WTC11 (cell line): ENCODE results near the gene PMS1.

Experiments
- CREB1 ChIP-seq: sonication (generic); formaldehyde crosslinking; IDR thresholded peaks from 2 replicates; pipeline ENCODE4 v1.8.0; 2023; ENCODE audit warnings: mild to moderate bottlenecking, missing genetic modification reagents
- ESRRA ChIP-seq: sonication (generic); formaldehyde crosslinking; IDR thresholded peaks from 2 replicates; pipeline ENCODE4 v1.8.1; 2022; ENCODE audit warnings: mild to moderate bottlenecking, missing genetic modification reagents, borderline replicate concordance
- ETV6 ChIP-seq: sonication (generic); formaldehyde crosslinking; IDR thresholded peaks from 2 replicates; pipeline ENCODE4 v1.8.1; 2022; ENCODE audit warnings: mild to moderate bottlenecking, missing genetic modification reagents
- FOXJ3 ChIP-seq: sonication (generic); formaldehyde crosslinking; IDR thresholded peaks from 2 replicates; pipeline ENCODE4 v1.9.0; 2021; ENCODE audit warnings: missing genetic modification reagents, mild to moderate bottlenecking, borderline replicate concordance
- GRHL2 ChIP-seq: fragments of 250-450 bp; sonication (Bioruptor Pico); IDR thresholded peaks from 2 replicates; pipeline ENCODE4 v1.8.0; 2022; ENCODE audit warnings: mild to moderate bottlenecking, moderate library complexity; ENCODE audit not compliant: insufficient replicate concordance, severe bottlenecking
- NR2C2 ChIP-seq: sonication (generic); formaldehyde crosslinking; IDR thresholded peaks from 2 replicates; pipeline ENCODE4 v1.8.0; 2022; ENCODE audit warnings: mild to moderate bottlenecking, missing genetic modification reagents
- TCF7 ChIP-seq: sonication (generic); formaldehyde crosslinking; IDR thresholded peaks from 2 replicates; pipeline ENCODE4 v1.8.0; 2022; ENCODE audit warnings: mild to moderate bottlenecking, low read depth, missing genetic modification reagents, moderate library complexity
- ZNF138 ChIP-seq: sonication (generic); formaldehyde crosslinking; conservative IDR thresholded peaks from 2 replicates; pipeline ENCODE4 v1.8.1; 2022; ENCODE audit warnings: mild to moderate bottlenecking, moderate library complexity, missing genetic modification reagents
- ZNF671 ChIP-seq: fragments of 250-450 bp; sonication (Bioruptor Pico); IDR thresholded peaks from 2 replicates; pipeline ENCODE4 v1.8.0; 2021; ENCODE audit warnings: mild to moderate bottlenecking
- TF ChIP-seq, protein P1 (sequence below): fragments of 200-600 bp; IDR thresholded peaks from 2 replicates; pipeline ENCODE4 v1.8.0; 2022; ENCODE audit warnings: antibody characterized with exemption
- TF ChIP-seq, protein P2 (sequence below): sonication (generic); formaldehyde crosslinking; conservative IDR thresholded peaks from 2 replicates; pipeline ENCODE4 v1.8.1; 2023; ENCODE audit warnings: mild to moderate bottlenecking, low read depth, missing genetic modification reagents, moderate library complexity
- TF ChIP-seq, protein P3 (sequence below): sonication (generic); formaldehyde crosslinking; IDR thresholded peaks from 2 replicates; pipeline ENCODE4 v1.8.1; 2023; ENCODE audit warnings: mild to moderate bottlenecking, missing genetic modification reagents, borderline replicate concordance

DNA sequence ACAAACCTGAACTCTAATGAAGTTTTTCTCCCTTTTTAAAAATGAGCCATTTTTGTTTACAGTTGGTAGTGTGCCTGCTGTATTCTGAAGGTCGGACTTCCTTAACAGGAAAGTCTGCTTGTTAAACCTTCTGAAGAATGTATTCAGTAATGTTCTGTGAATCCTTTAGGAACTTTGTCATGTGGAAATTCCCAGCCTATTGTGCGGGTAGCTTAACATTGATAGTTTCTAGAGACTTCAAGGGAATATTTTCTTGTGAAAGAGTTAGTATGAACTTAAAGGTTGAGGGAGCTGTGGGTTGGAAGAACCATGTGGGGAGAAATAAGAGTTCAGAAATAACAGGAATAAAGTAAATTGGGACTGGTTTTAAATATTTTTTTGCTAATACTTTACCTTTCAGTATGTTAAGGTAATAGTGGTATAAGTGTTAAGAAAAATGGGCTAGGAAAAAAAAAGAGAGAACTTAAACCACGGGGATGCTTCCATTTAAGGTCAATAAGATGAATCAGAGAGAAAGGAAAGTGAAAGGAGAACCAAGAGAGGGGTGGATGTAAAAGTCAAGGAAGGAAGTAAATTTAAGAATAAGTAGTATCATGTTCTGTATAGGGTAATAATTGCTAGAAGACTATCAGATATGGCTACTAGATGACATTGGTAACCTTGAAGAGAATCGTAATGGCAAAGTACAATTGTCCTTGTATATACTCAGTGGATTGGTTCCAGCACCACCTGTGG is 90.5 kb downstream of the PMS1 start:
- TF ChIP-seq CREB1 (no peak), GRHL2 (CRISPR knock-in tag) (no peak), TCF7 (CRISPR knock-in tag) (no peak), ESRRA (no peak), FOXJ3 (no peak), ZNF671 (no peak), NR2C2 (CRISPR knock-in tag) (no peak), ZNF138 (CRISPR knock-in tag) (no peak), ETV6 (CRISPR knock-in tag) (no peak)
- TF ChIP-seq, protein P1, sequence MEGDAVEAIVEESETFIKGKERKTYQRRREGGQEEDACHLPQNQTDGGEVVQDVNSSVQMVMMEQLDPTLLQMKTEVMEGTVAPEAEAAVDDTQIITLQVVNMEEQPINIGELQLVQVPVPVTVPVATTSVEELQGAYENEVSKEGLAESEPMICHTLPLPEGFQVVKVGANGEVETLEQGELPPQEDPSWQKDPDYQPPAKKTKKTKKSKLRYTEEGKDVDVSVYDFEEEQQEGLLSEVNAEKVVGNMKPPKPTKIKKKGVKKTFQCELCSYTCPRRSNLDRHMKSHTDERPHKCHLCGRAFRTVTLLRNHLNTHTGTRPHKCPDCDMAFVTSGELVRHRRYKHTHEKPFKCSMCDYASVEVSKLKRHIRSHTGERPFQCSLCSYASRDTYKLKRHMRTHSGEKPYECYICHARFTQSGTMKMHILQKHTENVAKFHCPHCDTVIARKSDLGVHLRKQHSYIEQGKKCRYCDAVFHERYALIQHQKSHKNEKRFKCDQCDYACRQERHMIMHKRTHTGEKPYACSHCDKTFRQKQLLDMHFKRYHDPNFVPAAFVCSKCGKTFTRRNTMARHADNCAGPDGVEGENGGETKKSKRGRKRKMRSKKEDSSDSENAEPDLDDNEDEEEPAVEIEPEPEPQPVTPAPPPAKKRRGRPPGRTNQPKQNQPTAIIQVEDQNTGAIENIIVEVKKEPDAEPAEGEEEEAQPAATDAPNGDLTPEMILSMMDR: no peak
- TF ChIP-seq, protein P2, sequence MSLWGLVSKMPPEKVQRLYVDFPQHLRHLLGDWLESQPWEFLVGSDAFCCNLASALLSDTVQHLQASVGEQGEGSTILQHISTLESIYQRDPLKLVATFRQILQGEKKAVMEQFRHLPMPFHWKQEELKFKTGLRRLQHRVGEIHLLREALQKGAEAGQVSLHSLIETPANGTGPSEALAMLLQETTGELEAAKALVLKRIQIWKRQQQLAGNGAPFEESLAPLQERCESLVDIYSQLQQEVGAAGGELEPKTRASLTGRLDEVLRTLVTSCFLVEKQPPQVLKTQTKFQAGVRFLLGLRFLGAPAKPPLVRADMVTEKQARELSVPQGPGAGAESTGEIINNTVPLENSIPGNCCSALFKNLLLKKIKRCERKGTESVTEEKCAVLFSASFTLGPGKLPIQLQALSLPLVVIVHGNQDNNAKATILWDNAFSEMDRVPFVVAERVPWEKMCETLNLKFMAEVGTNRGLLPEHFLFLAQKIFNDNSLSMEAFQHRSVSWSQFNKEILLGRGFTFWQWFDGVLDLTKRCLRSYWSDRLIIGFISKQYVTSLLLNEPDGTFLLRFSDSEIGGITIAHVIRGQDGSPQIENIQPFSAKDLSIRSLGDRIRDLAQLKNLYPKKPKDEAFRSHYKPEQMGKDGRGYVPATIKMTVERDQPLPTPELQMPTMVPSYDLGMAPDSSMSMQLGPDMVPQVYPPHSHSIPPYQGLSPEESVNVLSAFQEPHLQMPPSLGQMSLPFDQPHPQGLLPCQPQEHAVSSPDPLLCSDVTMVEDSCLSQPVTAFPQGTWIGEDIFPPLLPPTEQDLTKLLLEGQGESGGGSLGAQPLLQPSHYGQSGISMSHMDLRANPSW (CRISPR knock-in tag): no peak
- TF ChIP-seq, protein P3, sequence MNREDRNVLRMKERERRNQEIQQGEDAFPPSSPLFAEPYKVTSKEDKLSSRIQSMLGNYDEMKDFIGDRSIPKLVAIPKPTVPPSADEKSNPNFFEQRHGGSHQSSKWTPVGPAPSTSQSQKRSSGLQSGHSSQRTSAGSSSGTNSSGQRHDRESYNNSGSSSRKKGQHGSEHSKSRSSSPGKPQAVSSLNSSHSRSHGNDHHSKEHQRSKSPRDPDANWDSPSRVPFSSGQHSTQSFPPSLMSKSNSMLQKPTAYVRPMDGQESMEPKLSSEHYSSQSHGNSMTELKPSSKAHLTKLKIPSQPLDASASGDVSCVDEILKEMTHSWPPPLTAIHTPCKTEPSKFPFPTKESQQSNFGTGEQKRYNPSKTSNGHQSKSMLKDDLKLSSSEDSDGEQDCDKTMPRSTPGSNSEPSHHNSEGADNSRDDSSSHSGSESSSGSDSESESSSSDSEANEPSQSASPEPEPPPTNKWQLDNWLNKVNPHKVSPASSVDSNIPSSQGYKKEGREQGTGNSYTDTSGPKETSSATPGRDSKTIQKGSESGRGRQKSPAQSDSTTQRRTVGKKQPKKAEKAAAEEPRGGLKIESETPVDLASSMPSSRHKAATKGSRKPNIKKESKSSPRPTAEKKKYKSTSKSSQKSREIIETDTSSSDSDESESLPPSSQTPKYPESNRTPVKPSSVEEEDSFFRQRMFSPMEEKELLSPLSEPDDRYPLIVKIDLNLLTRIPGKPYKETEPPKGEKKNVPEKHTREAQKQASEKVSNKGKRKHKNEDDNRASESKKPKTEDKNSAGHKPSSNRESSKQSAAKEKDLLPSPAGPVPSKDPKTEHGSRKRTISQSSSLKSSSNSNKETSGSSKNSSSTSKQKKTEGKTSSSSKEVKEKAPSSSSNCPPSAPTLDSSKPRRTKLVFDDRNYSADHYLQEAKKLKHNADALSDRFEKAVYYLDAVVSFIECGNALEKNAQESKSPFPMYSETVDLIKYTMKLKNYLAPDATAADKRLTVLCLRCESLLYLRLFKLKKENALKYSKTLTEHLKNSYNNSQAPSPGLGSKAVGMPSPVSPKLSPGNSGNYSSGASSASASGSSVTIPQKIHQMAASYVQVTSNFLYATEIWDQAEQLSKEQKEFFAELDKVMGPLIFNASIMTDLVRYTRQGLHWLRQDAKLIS (CRISPR knock-in tag): no peak
